Hepatocyte (in vitro differentiated cells): ENCODE measurements around the gene DIAPH3. TPM values are rescaled to one million over a fixed set of nuclear protein-coding genes. Genes with fewer than 3 reads are reported as not detected.
A peak's percentile ranks its signal among the peaks of the same experiment; 100 is the strongest.

Experiments
- DNase-seq: peaks from one replicate; pipeline ENCODE4 v3.0.0-alpha.2; 2016; ENCODE audit warnings: low spot score
- H2AFZ ChIP-seq: fragments of 200-600 bp; sonication (generic); 2 replicates; pipeline ENCODE4 v1.6.0; 2016; ENCODE audit warnings: antibody characterized with exemption, mild to moderate bottlenecking
- H3K27ac ChIP-seq: fragments of 200-600 bp; sonication (generic); 2 replicates; pipeline ENCODE4 v1.5.1; 2016; ENCODE audit warnings: mild to moderate bottlenecking
- H3K27me3 ChIP-seq: fragments of 200-600 bp; sonication (generic); 2 replicates; pipeline ENCODE4 v1.6.1; 2016
- H3K36me3 ChIP-seq: fragments of 200-600 bp; sonication (generic); replicated peaks from 2 replicates; pipeline ENCODE4 v1.5.1; 2016; ENCODE audit warnings: low read depth; ENCODE audit not compliant: insufficient read depth
- H3K4me1 ChIP-seq: fragments of 200-600 bp; sonication (generic); 2 replicates; pipeline ENCODE4 v1.5.1; 2016; ENCODE audit warnings: mild to moderate bottlenecking, moderate library complexity; ENCODE audit not compliant: insufficient read depth
- H3K4me2 ChIP-seq: fragments of 200-600 bp; sonication (generic); 2 replicates; pipeline ENCODE4 v1.6.0; 2016
- H3K4me3 ChIP-seq: fragments of 200-600 bp; sonication (generic); 2 replicates; pipeline ENCODE4 v1.5.1; 2016; ENCODE audit warnings: mild to moderate bottlenecking
- H3K79me2 ChIP-seq: fragments of 200-600 bp; sonication (generic); 2 replicates; pipeline ENCODE4 v1.6.0; 2017; ENCODE audit warnings: mild to moderate bottlenecking
- H3K9me2 ChIP-seq: fragments of 200-600 bp; sonication (generic); replicated peaks from 2 replicates; pipeline ENCODE4 v1.6.0; 2017; ENCODE audit warnings: mild to moderate bottlenecking; ENCODE audit not compliant: insufficient read depth
- H3K9me3 ChIP-seq: fragments of 200-600 bp; sonication (generic); 2 replicates; pipeline ENCODE4 v1.5.1; 2016; ENCODE audit warnings: low read depth, mild to moderate bottlenecking
- H4K20me1 ChIP-seq: fragments of 200-600 bp; sonication (generic); 2 replicates; pipeline ENCODE4 v1.6.0; 2016; ENCODE audit warnings: mild to moderate bottlenecking; ENCODE audit not compliant: insufficient read depth, poor library complexity, severe bottlenecking
- CTCF ChIP-seq: fragments of 200-600 bp; sonication (generic); IDR thresholded peaks from 2 replicates; pipeline ENCODE4 v1.5.1; 2016; ENCODE audit warnings: antibody characterized with exemption, mild to moderate bottlenecking; ENCODE audit not compliant: poor library complexity
- EZH2 ChIP-seq: fragments of 200-600 bp; sonication (generic); IDR thresholded peaks from 2 replicates; pipeline ENCODE4 v1.6.1; 2016; ENCODE audit warnings: antibody characterized with exemption, mild to moderate bottlenecking, borderline replicate concordance
- EZH2phosphoT487 ChIP-seq: fragments of 200-600 bp; sonication (generic); IDR thresholded peaks from one replicate; pipeline ENCODE4 v1.6.1; 2018; ENCODE audit warnings: antibody characterized with exemption, mild to moderate bottlenecking, low read depth, moderate library complexity; ENCODE audit not compliant: unreplicated experiment, severe bottlenecking
- WGBS: methylation state at CpG from one replicate; pipeline ENCODE4 v1.1.6; 2016; ENCODE audit warnings: low lambda C conversion rate; ENCODE audit errors: missing lambda C conversion rate; 5-methylcytosine and 5-hydroxymethylcytosine counted together
- polyA plus RNA-seq: library from polyadenylated mRNA; unstranded; fragments of >200 nt; fragmentation: Nextera tagmentation; extraction: Ambion mirVana; gene quantifications from 2 replicates; pipeline ENCODE4 v1.2.1, GENCODE V29; 2016
- total RNA-seq: library from RNA; depleted of rRNA; stranded (reverse); fragments of >200 nt; gene quantifications from 2 replicates; pipeline ENCODE4 v1.2.3, GENCODE V29; 2014

Gene DIAPH3
- total and polyA plus RNA-seq, 2 experiments from 2014 or later = 4.7 to 7.9 TPM

GRCh38 chr13:60137911-60138560 lies 25.7 kb downstream of the DIAPH3 start:
- Histone ChIP-seq H3K4me3 (no peak overlapping the region), H3K4me2 (no peak overlapping the region), H3K36me3 (no peaks in the 10 kb centered on the region), H4K20me1 (no peaks in the 10 kb centered on the region), H3K27me3 (no peaks in the 10 kb centered on the region), H3K27ac (no peak overlapping the region), H3K9me2 (no peaks in the 10 kb centered on the region), H3K9me3 (no peaks in the 10 kb centered on the region), H2AFZ (no peak overlapping the region), H3K4me1 (no peaks in the 10 kb centered on the region), H3K79me2 (peaks cover 6% of the 10 kb centered on the region)
- TF ChIP-seq CTCF (no peak), EZH2phosphoT487 (no peak)
- DNase-seq = no peak
- 92% methylated on average over 8 of the region's 8 CpGs for WGBS

- WGBS = 48% methylated on average over 1 of the region's 1 CpG
- H4K20me1 ChIP-seq = no peaks in the 10 kb centered on the region
- no peak for TF ChIP-seq EZH2phosphoT487
- TF ChIP-seq CTCF = no peak
- no peak for TF ChIP-seq EZH2
- no peaks in the 10 kb centered on the region for H3K9me2 ChIP-seq
- H3K4me2 ChIP-seq = peak overlapping the region; percentile 11
- no peaks in the 10 kb centered on the region for H3K9me3 ChIP-seq
- H3K27me3 ChIP-seq = no peaks in the 10 kb centered on the region
- H3K4me3 ChIP-seq = no peak overlapping the region
- no peaks in the 10 kb centered on the region for H3K4me1 ChIP-seq
- peak overlapping the region; percentile 12 for H2AFZ ChIP-seq
- no peaks in the 10 kb centered on the region for H3K79me2 ChIP-seq
- H3K27ac ChIP-seq = no peak overlapping the region
- H3K36me3 ChIP-seq = no peaks in the 10 kb centered on the region
- no peak for DNase-seq
These were observed 28.4 kb downstream of the DIAPH3 start for GRCh38 chr13:60135344-60135743.

- no peak overlapping the region for H3K4me3 ChIP-seq
- no peaks in the 10 kb centered on the region for H3K27me3 ChIP-seq
- peak overlapping the region; percentile 27 for H2AFZ ChIP-seq
- H3K9me3 ChIP-seq = no peaks in the 10 kb centered on the region
- H3K36me3 ChIP-seq = no peaks in the 10 kb centered on the region
- H3K79me2 ChIP-seq = no peaks in the 10 kb centered on the region
- TF ChIP-seq EZH2phosphoT487 (no peak), CTCF (peak; percentile 16)
- H3K9me2 ChIP-seq = no peaks in the 10 kb centered on the region
- H4K20me1 ChIP-seq = no peaks in the 10 kb centered on the region
- H3K27ac ChIP-seq = no peak overlapping the region
- DNase-seq = no peak
- no peaks in the 10 kb centered on the region for H3K4me1 ChIP-seq
- H3K4me2 ChIP-seq = no peak overlapping the region
- 85% methylated on average over 4 of the region's 4 CpGs for WGBS
These were observed 29.4 kb downstream of the DIAPH3 start for GRCh38 chr13:60134376-60134775.

GRCh38 chr13:60121337-60121687 lies 42.4 kb downstream of the DIAPH3 start:
- Histone ChIP-seq H3K36me3 (no peaks in the 10 kb centered on the region), H3K9me3 (no peaks in the 10 kb centered on the region), H3K27me3 (no peaks in the 10 kb centered on the region), H4K20me1 (no peaks in the 10 kb centered on the region), H2AFZ (no peak overlapping the region), H3K79me2 (no peaks in the 10 kb centered on the region), H3K27ac (no peak overlapping the region), H3K4me1 (no peaks in the 10 kb centered on the region), H3K4me3 (no peak overlapping the region), H3K4me2 (no peak overlapping the region), H3K9me2 (no peaks in the 10 kb centered on the region)
- no peak for DNase-seq
- WGBS = 95% methylated on average over 3 of the region's 3 CpGs
- TF ChIP-seq EZH2phosphoT487 = no peak
- no peak for TF ChIP-seq EZH2
- no peak for TF ChIP-seq CTCF
